A204.1 (cell line): ENCODE data around the gene DPF1.

Source experiments
- FAIRE-seq: peaks from 2 replicates; lab custom pipeline; 2012; peaks lifted over from hg19 to GRCh38; lab: Jason Lieb, UNC

The DPF1 gene

DNA sequence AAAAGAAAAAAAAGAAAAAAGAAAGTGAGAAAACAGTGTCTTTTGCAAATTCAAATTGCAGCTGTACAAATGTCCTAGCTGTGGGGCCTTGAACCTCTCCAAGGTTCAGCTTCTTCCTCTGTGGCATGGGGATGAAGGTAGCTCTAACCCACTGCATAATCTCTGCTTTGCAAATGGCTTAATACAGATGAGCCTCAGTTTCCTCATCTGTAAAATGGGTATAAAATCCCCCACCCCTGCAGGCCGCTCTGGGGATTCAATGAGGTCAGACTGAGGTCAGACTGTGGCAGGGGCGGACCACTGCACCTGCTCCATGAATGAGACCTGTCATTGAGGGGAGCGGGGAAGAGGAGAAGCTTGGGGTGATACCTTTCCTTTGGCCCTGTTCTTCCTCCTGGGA is 5.8 kb downstream of the DPF1 start:
- no peak for FAIRE-seq

- no peak for FAIRE-seq
Observed at GRCh38 chr19:38216785-38217641, 7.0 kb downstream of the DPF1 start.

DNA sequence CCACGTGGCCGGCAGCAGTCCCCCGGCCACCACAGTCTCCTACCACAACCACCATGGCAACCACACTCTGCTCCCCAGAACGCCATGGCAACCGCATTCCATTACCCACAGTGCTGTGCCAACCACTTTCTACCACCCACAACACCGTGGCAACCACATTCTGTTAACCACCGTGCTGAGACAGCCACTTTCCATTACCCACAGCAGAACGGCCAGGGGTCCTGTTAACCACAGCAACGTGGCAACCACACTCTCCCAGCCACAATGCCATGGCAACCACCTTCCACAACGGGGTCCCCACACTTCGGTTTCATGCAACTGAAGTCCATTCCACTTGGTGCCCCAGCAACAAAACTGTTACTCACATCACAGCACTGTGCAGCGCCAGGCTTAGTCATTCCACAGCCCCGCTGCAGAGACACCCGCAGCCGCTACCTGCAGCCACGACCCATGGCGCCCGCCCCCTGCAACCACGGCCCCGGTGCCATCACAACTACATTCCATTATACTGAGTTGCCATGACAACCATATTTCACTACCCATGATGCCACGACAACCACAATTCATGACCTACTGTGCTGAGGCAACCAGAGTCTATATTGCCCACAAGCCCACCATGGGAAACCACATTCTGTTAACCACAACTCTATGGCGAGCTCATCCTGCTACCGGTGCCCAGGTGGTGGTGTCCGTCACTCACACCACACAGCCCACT is 10.0 kb downstream of the DPF1 start:
- no peak for FAIRE-seq

DNA sequence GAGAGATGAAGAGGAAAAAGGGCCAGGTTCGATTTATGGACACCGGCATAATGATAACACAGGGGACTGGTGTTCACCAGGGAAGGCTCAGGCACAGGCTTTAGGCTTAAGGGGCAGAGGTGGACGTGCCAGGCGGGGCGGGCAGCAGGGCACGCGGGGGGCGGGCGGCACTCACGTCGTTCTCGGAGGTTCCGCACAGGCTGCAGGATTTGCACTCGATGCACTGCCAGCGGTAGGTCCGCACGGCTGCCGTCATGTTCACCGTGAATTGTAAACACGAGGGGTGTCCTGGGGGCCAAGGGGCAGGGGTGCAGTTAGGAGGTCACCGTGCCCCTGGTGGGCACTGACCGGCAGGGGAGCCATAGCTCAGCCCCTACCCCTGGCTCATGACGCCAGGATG is 10.6 kb downstream of the DPF1 start:
- no peak for FAIRE-seq

DNA sequence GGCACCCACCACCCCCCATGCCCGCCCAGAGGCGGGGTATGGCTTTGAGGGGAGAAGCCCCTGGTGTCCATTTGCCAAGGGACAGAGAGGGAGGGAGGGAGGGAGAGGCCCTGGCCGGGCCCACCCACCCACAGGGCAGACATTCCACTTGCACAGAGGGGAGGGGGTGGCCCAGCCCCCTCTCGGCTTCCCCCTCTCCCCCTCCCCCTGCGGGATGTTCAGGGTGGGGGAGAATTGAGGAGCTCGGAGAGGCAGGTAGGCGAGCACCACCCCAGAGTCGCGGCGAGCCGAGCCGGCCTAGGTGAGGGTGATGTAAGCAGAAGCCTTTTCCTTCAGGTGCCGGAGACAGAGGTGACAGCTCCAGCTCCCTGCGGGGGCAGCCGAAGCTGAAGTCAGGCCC is 12.3 kb downstream of the DPF1 start:
- no peak for FAIRE-seq

- FAIRE-seq: no peak
Observed at GRCh38 chr19:38211151-38211591, 12.9 kb downstream of the DPF1 start.

GRCh38 chr19:38210458-38210987 is 13.5 kb downstream of the DPF1 start:
- no peak for FAIRE-seq

GRCh38 chr19:38209671-38210457 is 14.2 kb downstream of the DPF1 start:
- FAIRE-seq: no peak

DNA sequence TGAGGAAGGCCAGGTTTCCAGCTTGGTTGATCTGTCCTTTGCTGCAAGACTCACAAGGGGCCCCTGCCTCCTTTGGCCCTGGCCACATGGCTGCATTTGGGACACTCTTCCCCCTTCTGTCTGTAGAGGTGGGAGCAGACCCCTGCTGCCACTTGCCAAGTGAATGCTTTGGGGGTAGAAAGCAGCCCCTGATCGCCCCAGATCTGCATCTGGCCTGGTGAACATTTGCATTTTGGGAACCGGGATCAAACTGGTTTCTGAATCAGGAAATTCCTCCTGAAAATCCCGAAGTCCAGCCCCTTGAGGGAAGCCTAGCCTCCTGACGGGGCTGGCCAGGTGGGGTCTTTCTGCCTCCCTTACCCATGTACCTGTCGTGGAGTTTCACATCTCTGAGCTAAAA is 14.9 kb downstream of the DPF1 start:
- no peak for FAIRE-seq

- no peak for FAIRE-seq
Observed at GRCh38 chr19:38208571-38208970, 15.5 kb downstream of the DPF1 start.

DNA sequence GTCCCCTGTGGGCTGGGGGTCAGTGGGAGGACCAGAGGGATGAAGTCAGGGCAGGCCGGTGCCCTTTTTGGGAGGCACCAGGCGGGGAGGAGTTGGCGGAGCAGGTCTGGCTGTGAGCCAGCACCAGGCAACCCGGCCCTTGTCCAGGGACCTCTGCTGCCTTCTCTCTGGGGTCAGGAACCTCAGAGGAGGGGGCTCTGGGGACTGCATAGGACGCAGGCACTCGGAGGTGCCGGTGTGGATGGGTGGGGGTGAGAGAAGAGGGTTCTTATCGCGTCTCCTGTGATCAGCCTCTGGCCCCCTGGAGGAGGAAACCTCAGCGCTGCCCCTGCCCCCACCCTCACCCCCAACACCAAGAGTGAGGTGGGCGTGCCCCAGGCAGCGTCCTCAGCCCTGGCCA is 16.5 kb downstream of the DPF1 start:
- no peak for FAIRE-seq

DNA sequence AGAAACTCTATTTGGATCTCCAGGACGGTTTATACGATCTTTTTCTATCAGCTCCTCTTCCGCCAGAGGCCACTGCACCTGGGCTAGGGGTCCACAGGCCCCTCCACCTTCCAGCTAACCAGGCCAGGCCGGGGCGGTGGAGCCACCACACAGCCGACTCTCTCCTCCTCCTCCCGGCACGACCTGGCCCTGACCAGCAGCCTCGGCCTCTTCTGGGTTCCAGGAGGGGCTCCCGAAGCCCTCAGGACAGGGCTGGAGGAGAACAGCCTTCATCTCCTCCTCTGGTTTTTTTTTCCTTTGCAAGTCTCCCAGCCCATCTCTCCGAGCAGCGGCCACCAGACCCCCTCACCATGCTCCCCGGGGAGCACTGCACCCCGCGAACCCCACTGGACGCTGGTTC is 17.1 kb downstream of the DPF1 start:
- FAIRE-seq: no peak

DNA sequence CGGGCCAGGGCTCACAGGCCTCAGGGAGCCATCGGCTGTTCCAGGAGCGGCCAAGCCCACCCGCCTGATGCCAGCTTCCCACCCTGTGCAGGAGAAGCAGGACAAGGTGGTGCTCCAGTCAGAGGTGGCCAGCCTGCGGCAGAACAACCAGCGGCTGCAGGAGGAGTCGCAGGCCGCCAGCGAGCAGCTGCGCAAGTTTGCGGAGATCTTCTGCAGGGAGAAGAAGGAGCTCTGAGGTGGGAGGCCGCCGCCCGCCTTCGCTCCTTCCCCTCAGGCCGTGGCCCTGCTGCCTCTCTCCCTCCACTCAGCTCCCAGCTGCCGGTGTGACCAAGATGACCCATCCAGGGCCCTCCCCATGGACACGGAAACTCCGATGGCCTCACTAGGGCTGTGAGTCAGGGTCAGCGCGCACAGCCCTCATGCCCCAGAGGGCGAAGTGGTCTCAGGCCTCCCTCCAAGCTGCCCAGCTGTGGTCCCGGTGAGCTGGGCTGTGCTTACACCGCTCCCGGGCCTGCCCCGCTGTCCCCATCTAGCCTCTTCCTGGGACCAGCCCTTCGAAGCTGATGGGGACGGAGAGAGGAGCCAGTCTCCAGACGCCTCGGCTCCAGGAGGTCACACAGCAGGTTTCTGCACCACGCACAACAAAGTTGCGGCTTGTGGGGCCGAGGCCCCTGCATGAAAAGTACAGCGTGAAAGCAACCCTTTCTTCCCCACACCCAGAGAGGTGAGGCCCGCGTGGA is 17.8 kb downstream of the DPF1 start:
- FAIRE-seq: no peak

DNA sequence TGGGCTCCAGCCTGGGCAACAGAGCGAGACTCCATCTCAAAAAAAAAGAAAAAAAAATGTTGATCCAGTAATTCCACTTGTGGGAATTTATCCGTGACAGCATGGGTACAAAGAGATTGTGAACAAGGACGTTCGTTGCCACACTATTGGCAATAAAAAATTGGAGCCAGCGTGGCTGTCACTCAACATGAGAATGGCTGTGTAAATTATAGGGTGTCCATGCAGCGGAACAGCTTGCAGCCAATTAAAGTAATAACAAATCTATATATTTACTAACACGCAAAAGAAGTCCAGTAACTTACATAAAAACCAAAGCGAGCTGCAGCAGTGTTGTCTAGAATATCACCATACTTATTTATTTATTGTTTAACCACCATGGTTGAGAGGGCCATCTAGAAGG is 19.3 kb downstream of the DPF1 start:
- no peak for FAIRE-seq

DNA sequence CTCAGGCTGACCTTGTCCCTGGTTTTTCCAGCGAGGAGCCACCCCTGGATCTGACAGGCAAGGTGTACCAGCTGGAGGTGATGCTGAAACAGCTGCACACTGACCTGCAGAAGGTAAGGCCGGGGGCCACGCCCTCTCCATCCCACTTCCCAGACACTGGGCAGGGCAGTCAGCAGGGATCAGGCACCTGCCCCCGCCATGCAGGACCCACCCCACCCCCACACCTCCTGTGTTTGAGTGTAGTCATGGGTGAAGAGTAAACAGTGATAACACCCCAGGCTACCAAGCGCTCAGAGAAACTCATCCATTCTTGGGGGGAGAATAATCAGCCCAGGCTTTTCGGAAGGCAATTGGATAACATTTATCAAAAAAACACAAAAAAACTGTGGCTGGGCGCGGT is 19.9 kb downstream of the DPF1 start:
- no peak for FAIRE-seq

GRCh38 chr19:38203197-38203596 is 20.8 kb downstream of the DPF1 start:
- no peak for FAIRE-seq

DNA sequence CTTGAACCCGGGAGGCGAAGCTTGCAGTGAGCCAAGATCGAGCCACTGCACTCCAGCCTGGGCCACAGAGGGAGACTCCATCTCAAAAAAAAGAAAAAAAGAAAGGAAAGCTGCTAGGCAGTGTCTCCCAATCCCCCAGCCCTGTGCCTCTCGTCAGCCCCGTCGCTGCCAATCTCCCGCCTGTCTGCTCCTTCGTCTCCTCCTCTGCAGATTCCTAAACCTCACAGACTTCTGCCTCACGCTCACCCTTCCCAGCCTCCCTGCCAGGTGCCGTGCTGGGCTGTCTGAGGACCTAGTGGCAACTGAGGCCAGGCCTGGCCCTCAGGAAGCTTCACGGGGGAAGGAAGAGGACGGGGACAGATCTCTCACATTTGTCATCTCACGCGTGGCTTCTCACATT is 21.5 kb downstream of the DPF1 start:
- no peak for FAIRE-seq

- no peak for FAIRE-seq
Observed at GRCh38 chr19:38201731-38202130, 22.3 kb downstream of the DPF1 start.

GRCh38 chr19:38199340-38199739 is 24.7 kb downstream of the DPF1 start:
- FAIRE-seq: no peak

DNA sequence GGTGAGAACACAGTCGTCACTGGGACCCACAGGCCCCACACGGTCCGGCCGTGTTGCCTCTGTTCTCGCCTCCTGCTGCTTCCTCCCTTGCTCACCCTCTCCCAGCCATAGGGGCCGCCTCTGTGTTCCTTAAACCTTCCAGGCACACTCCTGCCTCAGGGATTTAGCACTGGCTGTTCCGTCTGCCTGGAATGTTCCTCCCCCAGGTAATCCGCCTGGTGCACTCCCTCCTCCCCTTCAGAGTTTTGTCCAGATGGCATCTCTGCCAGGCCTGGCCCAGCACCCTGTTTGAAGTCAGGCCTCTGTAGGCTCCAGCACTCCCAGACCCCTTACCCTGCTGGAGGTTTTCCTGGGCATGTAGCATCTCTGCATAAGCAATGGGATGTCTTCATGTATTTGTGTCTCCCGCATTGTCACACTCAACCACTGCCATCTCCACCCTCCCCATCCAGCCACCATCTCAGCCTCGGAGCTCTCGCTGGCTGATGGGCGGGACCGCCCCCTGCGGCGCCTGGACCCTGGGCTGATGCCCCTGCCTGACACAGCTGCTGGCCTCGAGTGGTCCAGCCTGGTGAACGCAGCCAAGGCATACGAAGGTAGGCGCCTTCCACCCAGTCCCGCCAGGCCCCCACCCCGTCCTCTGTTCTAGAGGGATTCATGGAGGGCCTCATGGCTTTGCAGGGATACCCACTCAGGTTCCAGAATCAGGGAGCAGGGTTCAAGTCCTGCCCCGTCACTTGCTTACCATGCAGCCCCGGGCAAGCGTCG is 25.9 kb downstream of the DPF1 start:
- FAIRE-seq: no peak

DNA sequence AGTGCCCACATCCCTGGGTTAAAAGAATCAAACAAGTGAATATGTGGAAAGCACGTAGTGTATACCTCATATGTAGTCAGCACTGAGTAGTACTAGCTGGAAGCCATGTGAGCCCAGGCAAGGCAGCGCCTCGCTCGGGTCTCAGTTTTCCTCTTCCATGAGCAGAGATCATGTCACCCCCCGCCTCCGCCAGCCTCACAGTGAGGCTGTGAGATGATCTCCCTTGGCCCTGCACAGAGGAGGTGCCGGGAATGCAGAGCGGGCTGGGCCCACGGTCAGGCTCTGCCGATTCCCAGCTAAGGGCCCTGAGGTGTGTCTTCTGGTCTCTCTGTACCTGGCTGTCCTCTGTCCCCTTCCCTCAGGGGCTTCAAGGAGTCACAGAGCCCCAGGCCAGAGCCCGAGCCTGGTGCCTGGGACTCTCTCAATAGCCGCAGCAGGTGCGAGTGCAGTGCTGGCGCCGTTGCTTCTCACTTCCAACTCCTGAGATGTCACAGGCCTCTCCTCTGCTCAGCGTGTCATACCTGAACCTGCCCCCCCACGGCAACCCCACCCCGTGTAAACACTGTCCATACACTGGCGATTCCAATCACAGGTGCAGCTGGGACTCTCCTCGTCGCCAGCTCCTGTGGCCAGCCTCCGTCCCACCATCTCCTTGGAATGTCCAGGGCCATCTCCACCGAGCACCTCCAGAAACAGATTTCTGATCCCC is 26.9 kb downstream of the DPF1 start:
- no peak for FAIRE-seq
